ENCODE results near the gene GPATCH4. TPM values are rescaled to one million over a fixed set of nuclear protein-coding genes. Genes with fewer than 3 reads are reported as not detected.

GPATCH4 gene
- total RNA-seq, 1 experiment from 2014 or later, result 39.4 TPM

DNA sequence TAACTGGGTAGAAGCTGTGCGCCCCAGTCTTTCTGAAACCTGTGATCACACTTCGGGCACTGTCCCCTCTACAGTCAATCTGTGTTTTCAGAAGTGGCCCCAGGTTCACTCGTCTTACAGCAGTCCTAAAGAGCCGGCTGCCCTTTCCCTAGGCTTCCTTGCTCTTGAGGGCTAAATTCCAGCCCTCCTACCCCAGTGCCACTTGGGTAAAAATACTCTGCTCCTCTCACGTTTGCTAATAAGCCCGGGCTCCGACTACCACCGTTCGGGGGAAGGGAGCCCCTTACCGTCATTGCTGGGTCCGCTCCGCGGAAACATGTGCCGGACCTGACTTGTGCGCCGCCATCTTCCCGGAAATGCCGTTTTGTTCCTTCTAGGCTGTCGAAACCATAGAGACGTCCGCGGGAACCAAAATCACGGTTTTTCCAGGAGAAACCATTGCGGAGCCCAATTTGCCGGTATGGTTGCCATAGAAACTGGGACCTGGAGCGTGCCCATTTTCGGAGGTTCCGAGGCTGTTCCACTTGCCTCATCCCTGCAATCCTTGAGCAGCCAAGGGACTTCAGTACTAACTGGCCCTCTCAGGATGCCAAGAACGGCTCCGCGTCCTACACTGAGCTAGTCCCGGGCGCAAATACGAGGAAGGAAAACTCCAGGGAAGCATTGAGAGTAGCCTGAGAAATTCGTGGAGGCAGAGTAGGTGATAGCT is at the start of gene GPATCH4 (continued):
- TF ChIP-seq EZH2 (IDR thresholded peaks at IDR 0.05) (no peak), MAX (IDR thresholded peaks at IDR 0.05) (peak; percentile 100), SP1 (IDR thresholded peaks at IDR 0.05; ENCODE audit: low read depth) (peak; percentile 34; the same call in 1 of the 2 replicates), POLR2AphosphoS5 (IDR thresholded peaks at IDR 0.05; ENCODE audit: low read depth, low read length) (peak; percentile 89), JUND (IDR thresholded peaks at IDR 0.05) (no peak), SRF (IDR thresholded peaks at IDR 0.05; ENCODE audit: low read depth) (peak; percentile 80)

DNA sequence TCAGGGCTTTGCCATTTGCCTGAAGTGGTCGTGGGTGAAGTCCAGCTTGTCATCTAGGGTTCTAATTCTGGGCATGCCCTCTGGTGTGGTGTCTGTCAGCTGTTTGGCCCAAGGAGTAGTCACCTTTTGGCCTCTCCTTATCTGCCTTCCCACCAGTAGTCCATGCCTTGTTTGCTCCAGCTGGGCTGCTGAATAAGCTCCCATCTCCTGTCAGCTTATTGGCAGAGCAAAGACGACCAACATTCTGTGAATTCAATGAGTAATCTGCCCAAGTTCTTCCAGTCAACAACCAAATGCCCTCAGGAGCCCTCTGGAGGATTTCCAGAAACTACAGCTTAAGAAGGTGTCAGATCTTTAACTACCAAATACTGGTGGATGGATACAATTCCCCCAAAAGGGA is 47.7 kb upstream of the GPATCH4 start:
- H3K4me3 ChIP-seq (replicated peaks in 1 of 2; ENCODE audit: low read depth in 1 of 2, low read length in 2 of 2), result no peak overlapping the region
- DNase-seq (ENCODE audit: low read depth, low spot score), result no peak
- H3K4me2 ChIP-seq (ENCODE audit: low read length), result no peak overlapping the region
- H3K27me3 ChIP-seq (ENCODE audit: insufficient read depth, low read length), result no peaks in the 10 kb centered on the region
- H2AFZ ChIP-seq (ENCODE audit: low read depth, low read length, poor library complexity, severe bottlenecking), result no peak overlapping the region
- CTCF ChIA-PET, result interaction anchor here (1.1 kb wide), 1 partner anchor 11 kb away, joined by 6 read pairs; no protein-coding TSS in a partner anchor
- RAD21 ChIA-PET (ENCODE audit: low non-redundant PET in 1 of 2, low total read pairs in 2 of 2, uncharacterized antibody in 2 of 2, unreplicated experiment in 2 of 2), result no interaction called here
- H4K20me1 ChIP-seq (ENCODE audit: insufficient read depth), result no peaks in the 10 kb centered on the region
- intact Hi-C loops (cut with micrococcal nuclease), result loop anchor here (1.0 kb wide), 1 partner anchor 24 kb away; no protein-coding TSS in a partner anchor
- H3K9me3 ChIP-seq (ENCODE audit: control insufficient read depth in 1 of 2, insufficient read depth in 1 of 2, low read depth in 1 of 2, low read length in 2 of 2), result no peaks in the 10 kb centered on the region
- no peak overlapping the region for H3K27ac ChIP-seq (ENCODE audit: low read depth, low read length)
- no peaks in the 10 kb centered on the region for H3K9me2 ChIP-seq (ENCODE audit: insufficient read depth)
- H3K36me3 ChIP-seq (ENCODE audit: control insufficient read depth in 1 of 2, insufficient read depth in 2 of 2, low read length in 2 of 2), result peaks cover 35 to 76% of the 10 kb centered on the region in 2 experiments
- POLR2A ChIA-PET, result interaction anchor here (1.1 kb wide), 1 partner anchor 12 kb away, joined by 4 read pairs; no protein-coding TSS in a partner anchor
- peaks cover 60% of the 10 kb centered on the region for H3K79me2 ChIP-seq (ENCODE audit: insufficient read depth, low read length)
- TF ChIP-seq, protein P1, sequence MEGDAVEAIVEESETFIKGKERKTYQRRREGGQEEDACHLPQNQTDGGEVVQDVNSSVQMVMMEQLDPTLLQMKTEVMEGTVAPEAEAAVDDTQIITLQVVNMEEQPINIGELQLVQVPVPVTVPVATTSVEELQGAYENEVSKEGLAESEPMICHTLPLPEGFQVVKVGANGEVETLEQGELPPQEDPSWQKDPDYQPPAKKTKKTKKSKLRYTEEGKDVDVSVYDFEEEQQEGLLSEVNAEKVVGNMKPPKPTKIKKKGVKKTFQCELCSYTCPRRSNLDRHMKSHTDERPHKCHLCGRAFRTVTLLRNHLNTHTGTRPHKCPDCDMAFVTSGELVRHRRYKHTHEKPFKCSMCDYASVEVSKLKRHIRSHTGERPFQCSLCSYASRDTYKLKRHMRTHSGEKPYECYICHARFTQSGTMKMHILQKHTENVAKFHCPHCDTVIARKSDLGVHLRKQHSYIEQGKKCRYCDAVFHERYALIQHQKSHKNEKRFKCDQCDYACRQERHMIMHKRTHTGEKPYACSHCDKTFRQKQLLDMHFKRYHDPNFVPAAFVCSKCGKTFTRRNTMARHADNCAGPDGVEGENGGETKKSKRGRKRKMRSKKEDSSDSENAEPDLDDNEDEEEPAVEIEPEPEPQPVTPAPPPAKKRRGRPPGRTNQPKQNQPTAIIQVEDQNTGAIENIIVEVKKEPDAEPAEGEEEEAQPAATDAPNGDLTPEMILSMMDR (IDR thresholded peaks at IDR 0.05 in 2 of 3, conservative IDR thresholded peaks at IDR 0.05 in 1 of 3; ENCODE audit: borderline replicate concordance in 1 of 3, insufficient read depth in 1 of 3, low read depth in 2 of 3, low read length in 2 of 3), result no peak
- TF ChIP-seq CEBPB (IDR thresholded peaks at IDR 0.05; ENCODE audit: low read depth), result no peak
- no peak for TF ChIP-seq MAX (IDR thresholded peaks at IDR 0.05)
- TF ChIP-seq FOSL1 (IDR thresholded peaks at IDR 0.05; ENCODE audit: low read depth), result no peak
- no peak for TF ChIP-seq EGR1 (IDR thresholded peaks at IDR 0.05; ENCODE audit: low read depth)
- no peak for TF ChIP-seq ZFX (IDR thresholded peaks at IDR 0.05)
- no peak for TF ChIP-seq EZH2phosphoT487 (IDR thresholded peaks at IDR 0.05; ENCODE audit: borderline replicate concordance)
- no peak for TF ChIP-seq POLR2A (IDR thresholded peaks at IDR 0.05; ENCODE audit: borderline replicate concordance, extremely low read depth, insufficient read depth, insufficient read length)
- TF ChIP-seq, protein P2, sequence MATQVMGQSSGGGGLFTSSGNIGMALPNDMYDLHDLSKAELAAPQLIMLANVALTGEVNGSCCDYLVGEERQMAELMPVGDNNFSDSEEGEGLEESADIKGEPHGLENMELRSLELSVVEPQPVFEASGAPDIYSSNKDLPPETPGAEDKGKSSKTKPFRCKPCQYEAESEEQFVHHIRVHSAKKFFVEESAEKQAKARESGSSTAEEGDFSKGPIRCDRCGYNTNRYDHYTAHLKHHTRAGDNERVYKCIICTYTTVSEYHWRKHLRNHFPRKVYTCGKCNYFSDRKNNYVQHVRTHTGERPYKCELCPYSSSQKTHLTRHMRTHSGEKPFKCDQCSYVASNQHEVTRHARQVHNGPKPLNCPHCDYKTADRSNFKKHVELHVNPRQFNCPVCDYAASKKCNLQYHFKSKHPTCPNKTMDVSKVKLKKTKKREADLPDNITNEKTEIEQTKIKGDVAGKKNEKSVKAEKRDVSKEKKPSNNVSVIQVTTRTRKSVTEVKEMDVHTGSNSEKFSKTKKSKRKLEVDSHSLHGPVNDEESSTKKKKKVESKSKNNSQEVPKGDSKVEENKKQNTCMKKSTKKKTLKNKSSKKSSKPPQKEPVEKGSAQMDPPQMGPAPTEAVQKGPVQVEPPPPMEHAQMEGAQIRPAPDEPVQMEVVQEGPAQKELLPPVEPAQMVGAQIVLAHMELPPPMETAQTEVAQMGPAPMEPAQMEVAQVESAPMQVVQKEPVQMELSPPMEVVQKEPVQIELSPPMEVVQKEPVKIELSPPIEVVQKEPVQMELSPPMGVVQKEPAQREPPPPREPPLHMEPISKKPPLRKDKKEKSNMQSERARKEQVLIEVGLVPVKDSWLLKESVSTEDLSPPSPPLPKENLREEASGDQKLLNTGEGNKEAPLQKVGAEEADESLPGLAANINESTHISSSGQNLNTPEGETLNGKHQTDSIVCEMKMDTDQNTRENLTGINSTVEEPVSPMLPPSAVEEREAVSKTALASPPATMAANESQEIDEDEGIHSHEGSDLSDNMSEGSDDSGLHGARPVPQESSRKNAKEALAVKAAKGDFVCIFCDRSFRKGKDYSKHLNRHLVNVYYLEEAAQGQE (IDR thresholded peaks at IDR 0.05; ENCODE audit: low read depth), result no peak
- TF ChIP-seq, protein P3, sequence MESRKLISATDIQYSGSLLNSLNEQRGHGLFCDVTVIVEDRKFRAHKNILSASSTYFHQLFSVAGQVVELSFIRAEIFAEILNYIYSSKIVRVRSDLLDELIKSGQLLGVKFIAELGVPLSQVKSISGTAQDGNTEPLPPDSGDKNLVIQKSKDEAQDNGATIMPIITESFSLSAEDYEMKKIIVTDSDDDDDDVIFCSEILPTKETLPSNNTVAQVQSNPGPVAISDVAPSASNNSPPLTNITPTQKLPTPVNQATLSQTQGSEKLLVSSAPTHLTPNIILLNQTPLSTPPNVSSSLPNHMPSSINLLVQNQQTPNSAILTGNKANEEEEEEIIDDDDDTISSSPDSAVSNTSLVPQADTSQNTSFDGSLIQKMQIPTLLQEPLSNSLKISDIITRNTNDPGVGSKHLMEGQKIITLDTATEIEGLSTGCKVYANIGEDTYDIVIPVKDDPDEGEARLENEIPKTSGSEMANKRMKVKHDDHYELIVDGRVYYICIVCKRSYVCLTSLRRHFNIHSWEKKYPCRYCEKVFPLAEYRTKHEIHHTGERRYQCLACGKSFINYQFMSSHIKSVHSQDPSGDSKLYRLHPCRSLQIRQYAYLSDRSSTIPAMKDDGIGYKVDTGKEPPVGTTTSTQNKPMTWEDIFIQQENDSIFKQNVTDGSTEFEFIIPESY (IDR thresholded peaks at IDR 0.05; ENCODE audit: extremely low read depth, insufficient replicate concordance, low read length), result no peak
- TF ChIP-seq ELF1 (IDR thresholded peaks at IDR 0.05; ENCODE audit: borderline replicate concordance, low read depth), result no peak
- TF ChIP-seq SRF (IDR thresholded peaks at IDR 0.05; ENCODE audit: low read depth), result no peak
- TF ChIP-seq SIN3A (IDR thresholded peaks at IDR 0.05; ENCODE audit: low read depth), result no peak
- no peak for TF ChIP-seq RAD21 (IDR thresholded peaks at IDR 0.05; ENCODE audit: low read depth)
- no peak for TF ChIP-seq SP1 (IDR thresholded peaks at IDR 0.05; ENCODE audit: low read depth)
- H3K4me1 ChIP-seq (ENCODE audit: control insufficient read depth in 1 of 2, insufficient read depth in 2 of 2, low read length in 2 of 2), result no peaks in the 10 kb centered on the region
- no TSS peak for BruUV-seq (replicated peaks)
- no peak for ATAC-seq
- H3K9ac ChIP-seq (ENCODE audit: low read length), result no peak overlapping the region

Data from HCT116 (cell line).